Measurements from ENCODE around the gene FOXN3. TPM values are rescaled to one million over a fixed set of nuclear protein-coding genes. Genes with fewer than 3 reads are reported as not detected.

FOXN3 gene
- total and polyA plus RNA-seq, 2 experiments from 2014 or later, result 98.9 to 167 TPM

DNA sequence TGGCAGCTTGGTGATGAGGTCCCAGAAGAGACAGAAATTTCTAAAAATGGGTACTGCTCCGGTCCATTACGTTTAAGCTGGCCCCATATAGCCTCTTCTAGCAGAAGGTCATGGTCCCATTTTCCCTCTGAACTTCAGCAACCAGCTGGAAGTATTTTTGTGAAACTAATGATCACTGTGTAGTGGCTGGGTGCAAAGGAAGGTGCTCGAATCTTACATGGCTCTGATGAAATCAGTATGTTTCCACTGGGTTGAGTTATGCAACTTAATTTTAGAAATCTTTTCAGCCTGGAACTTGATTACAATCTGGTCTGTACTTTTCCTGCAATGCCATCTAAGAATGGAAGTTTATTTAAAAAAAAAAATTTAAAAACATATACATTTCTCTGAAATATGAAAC lies 228.5 kb downstream of the FOXN3 start:
- Mint-ChIP-seq H3K27me3 (ENCODE audit: insufficient read depth, low read depth, poor library complexity) (peaks cover 7% of the 10 kb centered on the region), H3K36me3 (ENCODE audit: low read depth) (peaks cover 36% of the 10 kb centered on the region), H3K27ac (no peak overlapping the region), H3K9me3 (no peaks in the 10 kb centered on the region), H3K4me3 (no peak overlapping the region), H3K4me1 (peaks cover 32% of the 10 kb centered on the region)
- no peaks in the 10 kb centered on the region for H3K27me3 ChIP-seq (ENCODE audit: insufficient read depth)
- no peak overlapping the region for H3K4me2 ChIP-seq
- TF ChIP-seq NANOG (IDR thresholded peaks at IDR 0.05; ENCODE audit: borderline replicate concordance), result no peak
- no peak for TF ChIP-seq EZH2 (IDR thresholded peaks at IDR 0.05; ENCODE audit: low read depth, unreplicated experiment)
- TF ChIP-seq REST (IDR thresholded peaks at IDR 0.05; ENCODE audit: unreplicated experiment), result no peak
- no peak for TF ChIP-seq EZH2phosphoT487 (IDR thresholded peaks at IDR 0.05; ENCODE audit: unreplicated experiment)
- TF ChIP-seq, protein P1, sequence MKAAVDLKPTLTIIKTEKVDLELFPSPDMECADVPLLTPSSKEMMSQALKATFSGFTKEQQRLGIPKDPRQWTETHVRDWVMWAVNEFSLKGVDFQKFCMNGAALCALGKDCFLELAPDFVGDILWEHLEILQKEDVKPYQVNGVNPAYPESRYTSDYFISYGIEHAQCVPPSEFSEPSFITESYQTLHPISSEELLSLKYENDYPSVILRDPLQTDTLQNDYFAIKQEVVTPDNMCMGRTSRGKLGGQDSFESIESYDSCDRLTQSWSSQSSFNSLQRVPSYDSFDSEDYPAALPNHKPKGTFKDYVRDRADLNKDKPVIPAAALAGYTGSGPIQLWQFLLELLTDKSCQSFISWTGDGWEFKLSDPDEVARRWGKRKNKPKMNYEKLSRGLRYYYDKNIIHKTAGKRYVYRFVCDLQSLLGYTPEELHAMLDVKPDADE (IDR thresholded peaks at IDR 0.05), result no peak
- ATAC-seq, result no peak
- H2AFZ ChIP-seq, result no peak overlapping the region
- no peak overlapping the region for H3K27ac ChIP-seq (ENCODE audit: low read depth)
- peaks cover 5% of the 10 kb centered on the region for H3K36me3 ChIP-seq (ENCODE audit: insufficient read depth)
- H3K4me1 ChIP-seq (ENCODE audit: insufficient read depth), result no peaks in the 10 kb centered on the region
- DNase-seq (ENCODE audit: low spot score), result no peak
- peaks cover 21% of the 10 kb centered on the region; the same call in 1 of the 2 replicates for H4K20me1 ChIP-seq (replicated peaks; ENCODE audit: insufficient read depth)
- 0 out of 2 replicates have a peak, but pooled peaks cover 5% of the 10 kb centered on the region for H3K9me2 ChIP-seq (ENCODE audit: insufficient read depth)
- 0 out of 2 replicates have a peak, but pooled peaks cover 3% of the 10 kb centered on the region for H3F3A ChIP-seq (replicated peaks; ENCODE audit: low read depth)
- peaks cover 57% of the 10 kb centered on the region for H3K79me2 ChIP-seq (replicated peaks; ENCODE audit: insufficient read depth)
- H3K4me3 ChIP-seq, result no peak overlapping the region

GRCh38 chr14:89187501-89187900 lies 229.5 kb downstream of the FOXN3 start:
- DNase-seq (ENCODE audit: low spot score) (no peak), ATAC-seq (no peak)
- Mint-ChIP-seq H3K27ac (no peak overlapping the region), H3K27me3 (ENCODE audit: insufficient read depth, low read depth, poor library complexity) (peaks cover 5% of the 10 kb centered on the region), H3K36me3 (ENCODE audit: low read depth) (peaks cover 36% of the 10 kb centered on the region), H3K4me3 (no peak overlapping the region), H3K9me3 (no peaks in the 10 kb centered on the region), H3K4me1 (peaks cover 32% of the 10 kb centered on the region)
- Histone ChIP-seq H3F3A (replicated peaks; ENCODE audit: low read depth) (no peaks in the 10 kb centered on the region), H2AFZ (no peak overlapping the region), H3K9me2 (ENCODE audit: insufficient read depth) (0 out of 2 replicates have a peak, but pooled peaks cover 5% of the 10 kb centered on the region), H3K27me3 (ENCODE audit: insufficient read depth) (no peaks in the 10 kb centered on the region), H3K36me3 (ENCODE audit: insufficient read depth) (peaks cover 5% of the 10 kb centered on the region), H3K79me2 (replicated peaks; ENCODE audit: insufficient read depth) (peaks cover 59% of the 10 kb centered on the region), H3K4me2 (no peak overlapping the region), H4K20me1 (replicated peaks; ENCODE audit: insufficient read depth) (peaks cover 21% of the 10 kb centered on the region; the same call in 1 of the 2 replicates), H3K4me3 (no peak overlapping the region), H3K4me1 (ENCODE audit: insufficient read depth) (no peaks in the 10 kb centered on the region), H3K27ac (ENCODE audit: low read depth) (no peak overlapping the region)
- TF ChIP-seq ZNF331 (CRISPR knock-in tag; IDR thresholded peaks at IDR 0.05; ENCODE audit: low read depth) (no peak), STAT1 (IDR thresholded peaks at IDR 0.05; ENCODE audit: unreplicated experiment) (no peak), REST (IDR thresholded peaks at IDR 0.05; ENCODE audit: unreplicated experiment) (no peak), NANOG (IDR thresholded peaks at IDR 0.05; ENCODE audit: borderline replicate concordance) (no peak), POLR2AphosphoS5 (IDR thresholded peaks at IDR 0.05; ENCODE audit: low read depth) (no peak), CREB1 (CRISPR knock-in tag; IDR thresholded peaks at IDR 0.05; ENCODE audit: low read depth) (no peak), ZNF114 (CRISPR knock-in tag; IDR thresholded peaks at IDR 0.05) (no peak), EZH2 (IDR thresholded peaks at IDR 0.05; ENCODE audit: low read depth, unreplicated experiment) (no peak), EZH2phosphoT487 (IDR thresholded peaks at IDR 0.05; ENCODE audit: unreplicated experiment) (no peak)
- TF ChIP-seq, protein P2, sequence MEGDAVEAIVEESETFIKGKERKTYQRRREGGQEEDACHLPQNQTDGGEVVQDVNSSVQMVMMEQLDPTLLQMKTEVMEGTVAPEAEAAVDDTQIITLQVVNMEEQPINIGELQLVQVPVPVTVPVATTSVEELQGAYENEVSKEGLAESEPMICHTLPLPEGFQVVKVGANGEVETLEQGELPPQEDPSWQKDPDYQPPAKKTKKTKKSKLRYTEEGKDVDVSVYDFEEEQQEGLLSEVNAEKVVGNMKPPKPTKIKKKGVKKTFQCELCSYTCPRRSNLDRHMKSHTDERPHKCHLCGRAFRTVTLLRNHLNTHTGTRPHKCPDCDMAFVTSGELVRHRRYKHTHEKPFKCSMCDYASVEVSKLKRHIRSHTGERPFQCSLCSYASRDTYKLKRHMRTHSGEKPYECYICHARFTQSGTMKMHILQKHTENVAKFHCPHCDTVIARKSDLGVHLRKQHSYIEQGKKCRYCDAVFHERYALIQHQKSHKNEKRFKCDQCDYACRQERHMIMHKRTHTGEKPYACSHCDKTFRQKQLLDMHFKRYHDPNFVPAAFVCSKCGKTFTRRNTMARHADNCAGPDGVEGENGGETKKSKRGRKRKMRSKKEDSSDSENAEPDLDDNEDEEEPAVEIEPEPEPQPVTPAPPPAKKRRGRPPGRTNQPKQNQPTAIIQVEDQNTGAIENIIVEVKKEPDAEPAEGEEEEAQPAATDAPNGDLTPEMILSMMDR (conservative IDR thresholded peaks at IDR 0.05; ENCODE audit: low read depth in 2 of 2), result no peak
- TF ChIP-seq, protein P1 (IDR thresholded peaks at IDR 0.05), result no peak

Data from GM23338 (cell line).